NCI-H2107 treated with DMSO at 0.1 percent for 48 hours (cell line): ENCODE measurements around the gene SETD4.

Experiments
- DNase-seq: peaks from one replicate; lab custom pipeline; 2025; ENCODE audit not compliant: unreplicated experiment; lab: John Stamatoyannopoulos, UW

Gene SETD4

DNA sequence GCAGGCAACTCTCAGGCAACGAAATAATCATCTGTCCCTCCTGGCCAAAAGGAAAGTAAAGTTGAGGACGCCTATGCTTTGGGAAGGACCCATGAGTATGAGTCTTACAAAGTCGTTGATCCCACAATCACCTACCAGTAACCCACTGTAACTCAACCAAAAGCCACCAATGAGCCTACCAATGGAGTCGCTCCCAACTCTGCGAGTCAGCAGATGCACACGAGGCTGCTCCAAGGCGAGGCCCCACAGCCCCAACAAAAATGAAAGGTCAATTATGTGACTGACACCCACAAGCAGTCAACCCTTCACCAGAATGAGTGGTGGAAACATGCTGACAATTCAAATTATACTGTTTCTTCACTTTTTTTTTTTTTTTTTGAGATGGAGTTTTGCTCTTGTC is 12.0 kb downstream of the SETD4 start:
- no peak for DNase-seq

DNA sequence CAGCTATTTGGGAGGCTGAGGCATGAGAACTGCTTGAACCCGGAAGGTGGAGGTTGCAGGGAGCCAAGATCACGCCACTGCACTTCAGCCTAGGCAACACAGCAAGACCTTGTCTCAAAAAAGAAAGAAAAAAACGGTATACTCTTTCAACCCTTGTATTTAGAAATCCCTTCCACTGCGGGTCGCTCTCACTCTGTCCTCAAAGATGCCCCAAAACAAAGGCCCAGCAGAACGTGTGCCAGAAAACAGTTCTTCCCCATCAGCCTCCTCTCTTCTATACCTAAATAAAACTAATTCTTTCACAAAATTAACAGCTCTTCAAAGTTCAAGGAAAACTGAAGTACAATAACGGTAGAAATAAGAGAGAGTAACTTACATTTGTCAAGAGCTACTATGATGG is 13.2 kb downstream of the SETD4 start:
- DNase-seq = no peak

DNA sequence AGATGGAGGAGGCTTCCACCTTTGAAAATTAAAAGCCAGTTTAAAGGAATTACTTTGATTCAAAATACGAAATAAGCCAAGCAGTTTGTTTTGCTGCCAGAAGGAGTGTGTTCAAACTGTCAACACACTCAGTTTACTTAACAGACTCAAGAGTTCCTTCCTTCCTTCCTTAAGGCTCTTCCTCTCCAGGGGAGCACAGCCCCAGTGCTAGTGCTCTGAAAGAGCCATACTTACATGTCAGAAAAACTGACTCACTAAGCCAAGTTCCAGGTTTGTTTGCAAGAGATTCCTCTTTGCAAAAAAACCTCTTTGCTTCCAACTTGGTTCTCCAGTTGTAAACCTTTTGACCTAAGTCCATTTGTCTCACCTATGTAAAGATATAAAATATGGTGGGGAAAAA is 14.3 kb downstream of the SETD4 start:
- no peak for DNase-seq

DNA sequence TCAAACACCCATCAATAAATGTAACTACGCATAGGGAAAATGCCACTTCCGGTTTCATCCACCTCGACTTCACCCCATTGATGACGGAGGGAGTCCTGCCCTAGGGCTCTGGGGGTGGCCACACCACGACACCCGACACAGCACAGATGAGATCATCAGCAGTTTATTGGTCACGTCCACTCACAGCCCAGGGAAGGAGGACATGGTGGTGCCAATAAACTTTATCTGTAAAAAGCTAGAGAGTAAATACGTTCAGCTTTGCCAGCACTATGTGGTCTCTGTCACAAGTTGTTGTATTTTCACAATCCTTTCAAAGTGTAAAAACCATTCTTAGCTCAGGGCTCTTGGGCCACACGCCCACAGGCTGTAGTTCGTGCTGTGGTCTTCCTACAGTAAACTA is 16.3 kb downstream of the SETD4 start:
- DNase-seq = no peak

DNA sequence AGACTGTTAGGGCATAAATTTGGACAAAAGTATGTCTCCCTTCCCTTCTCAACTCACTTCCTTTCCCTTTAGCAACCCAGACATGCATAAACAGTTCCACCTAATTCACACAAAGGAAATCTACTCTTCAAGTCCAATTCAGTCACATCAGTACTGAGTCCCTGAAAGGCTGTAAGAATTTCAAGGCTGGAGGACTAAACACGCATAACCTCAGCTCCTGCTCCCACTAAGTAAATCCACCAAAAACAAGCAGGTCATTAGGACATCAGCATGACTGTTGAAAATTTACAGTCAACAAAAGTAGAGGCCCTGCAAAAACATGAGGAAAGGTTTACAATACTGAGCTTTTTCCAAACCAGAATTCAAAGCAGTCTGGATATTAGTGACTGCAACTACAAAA is 18.4 kb downstream of the SETD4 start:
- no peak for DNase-seq

DNA sequence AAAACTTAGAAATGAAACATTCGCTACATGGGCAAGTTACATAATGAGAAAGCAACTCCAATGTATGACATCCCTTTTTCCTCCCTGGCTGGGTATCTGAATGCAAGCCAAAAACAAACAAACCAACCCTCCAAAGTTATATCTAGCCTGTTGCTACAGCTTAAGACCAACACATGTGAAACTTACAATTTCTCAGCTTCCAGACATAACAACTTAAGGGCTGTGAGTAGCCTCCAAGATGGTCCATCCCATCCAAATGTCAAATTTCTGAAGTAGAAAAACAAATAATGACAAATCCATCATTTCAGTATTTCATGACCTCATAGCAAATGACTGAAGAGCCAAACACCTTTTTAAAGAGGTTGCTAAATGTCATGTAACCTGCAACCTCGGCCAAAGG is 19.9 kb downstream of the SETD4 start:
- DNase-seq = no peak

DNA sequence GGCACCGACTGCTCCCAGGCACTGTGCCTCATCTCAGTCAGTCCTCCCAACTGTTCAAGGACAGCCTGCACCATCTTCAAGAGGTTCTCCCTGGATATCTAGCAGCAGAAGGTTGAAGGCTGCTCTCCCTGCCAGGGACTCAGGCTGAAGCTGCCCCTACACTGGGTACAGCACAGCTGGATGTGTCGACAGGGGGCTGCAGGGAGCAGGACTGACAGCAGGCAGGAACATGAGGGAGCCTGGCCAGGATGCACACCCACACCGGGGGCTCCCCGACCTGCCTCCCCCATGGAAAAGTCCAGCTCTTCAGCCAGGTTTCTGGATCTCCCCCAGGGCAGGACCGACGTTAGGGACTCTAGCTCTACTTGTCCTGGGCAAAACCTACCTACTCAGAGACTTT is 20.5 kb downstream of the SETD4 start:
- no peak for DNase-seq

DNA sequence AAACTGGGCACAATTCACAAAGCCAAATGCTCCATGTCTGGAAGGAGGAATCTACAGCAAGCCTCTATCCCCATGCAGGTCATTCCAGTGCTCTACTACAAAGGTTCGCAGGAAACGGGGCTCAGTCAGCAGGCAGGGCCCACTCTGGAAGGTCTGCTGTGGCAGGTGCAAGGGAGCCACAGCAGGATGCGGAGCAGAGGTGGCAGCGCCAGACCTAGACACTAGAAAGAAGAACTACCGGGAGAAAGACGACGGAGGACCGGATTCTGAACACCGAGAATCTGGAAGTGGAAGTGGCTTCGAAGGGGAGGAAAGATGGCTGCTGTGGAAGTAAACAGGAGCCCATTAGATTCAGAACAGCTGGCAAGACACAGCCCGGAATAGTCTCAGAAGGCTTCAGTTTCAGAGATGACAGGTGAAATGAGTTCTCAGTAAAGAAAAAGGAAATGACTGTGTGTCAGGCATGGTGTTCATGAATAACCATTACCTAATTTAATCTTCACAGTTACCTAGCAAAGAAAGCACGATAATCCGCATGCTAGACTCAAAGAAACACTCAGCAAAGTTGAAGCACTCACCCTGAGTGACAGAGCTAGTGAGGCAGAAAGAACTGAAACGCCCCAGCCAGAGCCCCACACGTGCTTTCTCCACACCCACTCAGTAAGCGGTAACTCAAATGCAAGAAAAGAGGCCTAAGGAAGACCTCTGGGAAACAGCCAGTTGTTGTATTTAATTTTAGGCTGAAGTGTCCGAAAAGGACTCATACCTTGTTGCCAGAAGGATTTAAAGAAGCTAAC is 21.4 kb downstream of the SETD4 start:
- no peak for DNase-seq

DNA sequence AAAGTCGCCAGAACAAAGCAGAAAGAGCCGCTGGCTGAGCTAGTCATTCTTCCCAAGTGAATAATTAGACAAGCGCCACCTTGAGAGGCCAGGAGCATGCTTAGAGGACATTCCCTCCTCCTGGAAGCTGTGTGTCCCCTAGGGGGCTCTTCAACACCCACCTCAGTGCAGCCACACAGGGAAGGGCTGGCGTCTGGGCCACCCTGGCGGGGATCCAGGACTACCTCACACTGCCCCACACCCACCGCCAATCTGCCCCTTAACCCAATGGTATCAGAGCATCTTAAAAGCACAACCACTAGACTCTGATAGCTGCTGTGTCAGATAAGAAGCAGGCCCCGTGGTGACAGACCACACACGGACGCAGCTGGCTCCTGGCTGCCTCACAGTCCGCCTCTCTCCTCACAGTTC is 24.9 kb downstream of the SETD4 start:
- DNase-seq = peak; percentile 12

DNA sequence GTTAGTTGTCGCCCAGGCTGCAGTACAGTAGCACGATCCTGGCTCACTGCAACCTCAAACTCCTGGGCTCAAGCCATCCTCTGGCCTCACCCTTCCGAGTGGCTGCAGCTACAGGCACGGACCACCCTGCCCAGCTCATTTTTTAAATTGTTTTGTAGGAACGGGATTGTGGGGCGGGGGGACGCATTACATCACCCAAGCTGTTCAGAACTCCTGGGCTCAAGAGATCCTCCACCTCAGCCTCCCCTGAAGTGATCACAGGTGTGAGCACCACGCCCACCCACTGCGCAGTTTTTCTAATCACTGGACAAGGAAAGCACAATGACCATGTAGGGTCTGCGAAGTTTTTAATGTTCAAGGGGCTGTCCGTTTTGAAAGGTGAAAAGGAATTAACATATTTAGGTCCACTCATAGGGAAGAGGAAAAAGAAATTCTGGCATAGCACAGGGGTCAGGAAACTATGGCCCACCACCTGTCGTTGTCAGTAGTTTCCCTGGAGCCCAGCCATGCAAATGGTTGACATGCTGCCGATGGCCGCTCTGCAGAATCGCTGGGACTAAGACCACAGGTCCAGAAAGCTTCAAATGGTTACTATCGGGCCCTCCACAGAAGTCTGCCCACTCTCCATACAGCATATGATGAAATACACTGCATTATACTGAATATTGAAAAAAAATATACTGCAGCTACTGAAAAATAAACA is 26.0 kb downstream of the SETD4 start:
- DNase-seq = no peak

DNA sequence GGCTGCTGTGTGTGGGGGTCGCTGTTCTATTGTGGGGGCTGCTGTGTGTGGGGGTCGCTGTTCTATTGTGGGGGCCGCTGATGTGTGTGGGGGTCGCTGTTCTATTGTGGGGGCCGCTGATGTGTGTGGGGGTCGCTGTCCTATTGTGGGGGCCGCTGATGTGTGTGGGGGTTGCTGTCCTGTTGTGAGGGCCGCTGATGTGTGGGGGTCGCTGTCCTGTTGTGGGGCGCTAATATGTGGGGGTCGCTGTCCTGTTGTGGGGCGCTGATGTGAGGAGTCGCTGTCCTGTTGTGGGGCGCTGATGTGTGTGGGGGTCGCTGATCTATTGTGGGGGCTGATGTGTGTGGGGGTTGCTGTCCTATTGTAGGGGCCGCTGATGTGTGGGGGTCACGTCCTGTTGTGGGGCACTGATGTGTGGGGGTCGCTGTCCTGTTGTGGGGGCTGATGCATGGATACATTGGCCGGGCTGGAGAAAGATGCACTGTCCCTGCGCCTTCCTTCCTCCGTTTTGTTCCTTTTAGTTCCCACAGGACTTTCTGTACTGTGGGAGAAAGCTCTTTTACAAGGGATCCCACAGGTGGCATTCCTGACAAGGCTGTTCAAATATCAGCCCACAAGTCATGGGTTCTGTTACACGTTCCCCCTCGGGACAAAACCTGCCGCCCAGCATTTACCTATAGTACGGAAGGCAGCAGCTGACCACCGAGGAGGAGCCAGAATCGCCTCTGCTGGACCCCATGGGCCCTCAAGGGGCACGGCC is 27.5 kb downstream of the SETD4 start:
- DNase-seq = no peak

DNA sequence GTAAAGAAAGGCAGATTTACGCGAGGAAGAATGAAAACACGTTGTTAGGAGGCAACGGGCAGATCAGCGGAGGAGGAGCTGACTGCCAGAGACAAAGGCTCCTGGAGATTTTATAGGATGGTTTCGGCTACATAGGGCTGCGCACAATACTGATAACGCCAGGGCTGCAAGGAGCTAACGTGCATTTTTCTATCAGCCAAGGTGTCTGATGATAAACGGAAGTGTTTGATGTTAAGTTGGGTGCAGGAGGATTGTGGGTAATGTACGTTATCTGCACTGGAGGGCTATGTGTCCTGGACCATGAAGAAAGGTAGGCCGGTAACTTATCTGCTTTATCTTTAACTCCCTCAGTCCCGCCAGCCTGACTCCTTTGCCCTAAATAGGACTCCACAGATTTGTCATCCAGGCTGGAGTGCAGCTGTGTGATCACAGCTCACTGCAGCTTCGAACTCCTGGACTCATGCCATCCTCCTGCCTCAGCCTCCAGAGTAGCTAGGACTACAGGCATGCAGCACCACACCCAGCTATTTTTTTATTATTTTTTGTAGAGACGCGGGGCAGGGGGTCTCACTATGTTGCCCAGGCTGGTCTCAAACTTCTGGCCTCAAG is 29.6 kb downstream of the SETD4 start:
- DNase-seq = no peak

DNA sequence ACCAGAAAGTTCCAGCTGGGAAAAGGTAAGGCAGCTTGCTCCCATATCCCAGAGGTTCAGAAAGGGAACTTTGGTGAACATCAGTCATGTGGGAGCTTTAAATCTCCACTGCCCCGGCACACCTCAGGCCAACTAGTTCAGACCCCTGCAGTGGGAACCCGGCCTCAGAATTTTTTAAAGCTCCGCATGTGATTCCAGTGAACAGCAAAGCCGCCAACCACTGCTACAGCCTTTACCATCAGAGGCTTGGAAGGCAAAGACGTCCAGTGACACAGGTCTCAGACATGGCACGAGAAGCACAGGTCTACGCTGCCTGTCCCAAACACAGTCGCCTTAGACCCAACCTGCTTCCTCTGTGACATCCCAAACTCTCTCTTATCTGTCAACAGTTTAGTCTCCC is 31.0 kb downstream of the SETD4 start:
- DNase-seq = no peak

DNA sequence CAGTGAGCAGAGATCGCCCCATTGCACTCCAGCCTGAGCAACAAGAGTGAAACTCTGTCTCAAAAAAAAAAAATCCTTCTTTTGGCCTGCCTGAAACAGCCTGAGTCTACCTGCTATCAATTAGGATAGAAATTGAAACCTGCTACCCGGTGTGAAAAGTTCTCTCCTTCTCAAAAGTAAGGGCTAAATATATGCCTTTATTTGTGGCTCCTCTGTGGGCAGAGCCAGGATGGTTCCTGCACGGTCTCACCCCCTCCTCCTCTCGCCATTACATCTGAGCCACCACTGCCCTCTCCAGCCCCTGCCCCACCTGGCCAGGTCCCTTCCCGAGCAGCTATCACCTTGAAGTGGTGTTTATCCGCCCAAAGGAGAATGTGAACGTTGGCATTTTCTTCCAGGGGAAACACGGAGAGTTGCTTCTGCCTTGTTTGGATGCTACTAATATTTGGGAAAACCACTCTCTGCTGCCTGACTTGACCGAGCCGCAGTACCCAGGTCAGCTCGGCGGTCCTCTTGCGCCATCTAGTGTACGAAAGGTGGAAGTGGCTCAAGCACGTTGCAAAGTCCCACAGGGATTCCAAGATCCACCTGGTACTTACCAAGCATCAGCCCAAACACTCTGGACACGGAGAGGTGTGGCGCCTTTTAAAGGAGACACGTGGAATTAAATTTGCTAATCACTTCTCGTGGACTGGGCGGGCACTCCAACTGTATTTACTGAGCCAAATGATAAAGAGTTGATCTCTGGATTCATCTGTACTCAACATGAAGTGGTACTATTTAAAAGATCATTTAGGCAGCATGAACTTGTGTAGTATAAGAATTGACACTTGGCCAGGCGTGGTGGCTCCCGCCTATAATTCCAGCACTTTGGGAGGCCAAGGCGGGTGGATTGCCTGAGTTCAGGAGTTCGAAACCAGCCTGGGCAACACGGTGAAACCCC is 31.9 kb downstream of the SETD4 start:
- DNase-seq = peak; percentile 89

DNA sequence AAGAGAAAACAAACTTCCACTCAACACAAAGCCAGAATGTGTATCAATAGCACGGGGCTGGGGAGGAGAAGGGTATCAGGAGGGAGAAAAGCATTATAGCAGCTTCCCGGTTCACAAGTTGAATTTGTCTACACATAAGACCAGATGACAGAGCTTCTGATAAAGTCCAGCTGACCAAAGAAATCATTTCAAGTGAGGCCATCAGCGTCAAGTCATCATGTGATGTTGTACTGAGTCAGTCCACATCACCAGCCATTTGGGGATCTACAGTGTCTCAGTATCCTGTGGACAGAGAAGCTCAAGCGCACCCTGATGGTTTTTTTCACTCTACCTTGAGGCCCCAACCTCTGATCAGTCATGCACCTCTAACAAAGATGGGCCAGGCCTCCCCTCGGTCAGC is 33.0 kb downstream of the SETD4 start:
- no peak for DNase-seq

DNA sequence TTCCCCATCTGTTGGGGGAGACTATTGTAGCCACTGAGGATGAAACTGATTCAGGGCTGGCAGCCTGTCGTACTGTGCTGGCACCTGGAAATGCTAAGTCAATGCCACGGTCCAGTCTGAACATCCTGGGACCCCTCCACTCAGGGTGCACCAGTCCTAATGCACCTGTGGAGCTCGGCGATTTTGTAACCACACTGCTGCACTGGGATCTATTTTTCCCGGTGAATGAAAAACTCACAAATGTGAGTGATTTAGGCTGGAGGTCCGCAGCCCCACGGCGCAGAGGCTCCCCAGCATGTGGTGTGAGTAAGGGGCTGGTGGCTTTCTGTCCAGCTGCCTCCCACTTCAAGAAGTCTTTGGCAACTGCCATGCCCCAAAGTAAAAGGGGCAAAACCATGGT is 35.5 kb downstream of the SETD4 start:
- no peak for DNase-seq

DNA sequence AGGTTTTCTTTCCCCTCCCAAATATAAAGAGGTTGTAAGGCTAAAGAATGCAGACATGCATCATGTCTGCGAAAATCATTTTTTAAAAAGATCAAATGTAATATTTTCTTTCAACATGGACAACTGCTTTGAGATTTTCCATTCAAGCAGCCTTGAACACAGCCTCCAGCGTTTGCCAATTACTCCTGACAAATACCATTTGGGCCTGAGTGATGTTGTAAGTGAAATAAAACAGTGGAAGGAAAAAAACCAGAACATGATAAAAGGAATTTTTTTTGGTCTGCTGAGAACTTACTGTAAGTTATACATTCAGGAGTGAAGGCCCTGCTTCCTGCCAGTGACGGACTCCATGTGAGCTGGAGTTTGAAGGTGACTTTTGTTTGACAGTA is 37.2 kb downstream of the SETD4 start:
- no peak for DNase-seq

DNA sequence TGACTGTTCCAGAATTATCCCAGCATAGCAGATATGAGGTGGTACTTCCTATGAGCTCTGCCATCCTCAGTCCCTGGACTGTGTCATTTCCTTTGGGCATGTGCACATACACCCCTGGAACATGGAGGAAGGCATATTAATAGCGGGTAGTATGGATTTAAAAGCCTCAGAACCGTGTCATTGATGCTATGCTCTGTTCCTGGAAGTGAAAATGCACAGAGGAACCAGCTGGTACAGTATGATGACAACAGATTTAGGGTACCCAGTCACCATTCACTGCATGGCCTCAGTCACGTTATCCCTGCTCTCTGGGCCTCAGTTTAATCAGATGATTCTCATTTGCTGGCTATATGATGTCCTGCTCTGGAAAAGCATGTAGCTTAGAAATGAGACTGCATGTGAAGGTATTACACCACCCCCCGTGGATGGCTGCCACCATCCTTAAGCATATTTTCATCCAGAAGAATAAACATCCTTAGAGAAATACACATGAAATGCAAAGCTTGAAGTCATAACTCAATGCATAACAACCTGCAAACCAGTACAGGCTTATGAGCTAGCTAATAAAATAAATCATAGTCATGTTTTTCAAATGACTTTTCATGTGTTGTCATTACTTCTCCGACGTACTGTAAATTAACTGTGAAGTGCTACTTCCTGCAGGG is 37.8 kb downstream of the SETD4 start:
- no peak for DNase-seq

DNA sequence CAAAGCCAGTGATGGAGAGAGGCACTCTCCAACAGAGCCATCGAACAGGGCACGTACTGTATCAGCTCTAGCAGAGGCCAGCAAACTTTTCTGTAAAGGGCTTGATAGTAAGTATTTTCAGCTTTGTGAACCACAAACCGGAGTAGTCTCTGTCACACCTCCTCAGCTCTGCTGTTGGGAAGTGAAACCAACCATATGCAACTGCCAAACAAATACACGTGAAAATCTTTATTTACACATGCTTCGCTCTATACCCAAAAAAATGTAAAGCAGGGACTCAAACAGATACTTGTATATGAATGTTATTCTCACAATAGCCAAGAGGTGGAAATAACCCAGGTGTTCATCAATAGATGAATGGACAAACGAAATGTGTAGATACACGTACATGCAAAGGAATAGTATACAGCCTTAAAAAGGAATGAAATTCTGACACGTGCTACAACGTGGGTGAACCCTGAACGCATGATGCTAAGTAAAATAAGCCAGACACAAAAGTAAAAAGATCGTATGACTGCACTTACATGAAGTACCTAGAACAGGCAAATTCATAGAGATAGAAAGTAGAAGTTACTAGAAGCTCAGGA is 39.0 kb downstream of the SETD4 start:
- no peak for DNase-seq

DNA sequence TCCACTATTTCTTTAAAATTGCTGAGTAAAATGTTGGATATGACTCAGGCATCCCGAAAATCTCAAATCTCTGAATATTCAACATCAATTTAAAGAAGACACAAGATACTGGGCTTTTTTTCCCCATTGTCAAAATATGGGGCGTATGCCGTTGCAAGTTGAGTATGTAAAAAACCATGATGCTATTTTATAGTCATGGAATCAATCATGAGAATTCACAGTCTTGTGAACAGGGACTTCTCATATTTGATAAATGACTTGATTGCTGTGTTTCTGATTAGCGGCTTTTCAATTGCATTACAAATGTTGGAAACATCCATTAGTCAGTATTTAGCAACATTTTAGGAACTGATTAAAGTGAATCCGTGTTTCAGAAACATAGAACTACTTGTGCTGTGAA is 45.3 kb downstream of the SETD4 start:
- no peak for DNase-seq
